Progenitor cell of endocrine pancreas (in vitro differentiated cells): ENCODE results near the gene ADARB2. TPM values are rescaled to one million over a fixed set of nuclear protein-coding genes. Genes with fewer than 3 reads are reported as not detected.

Experiments
- DNase-seq: peaks from one replicate; pipeline ENCODE4 v3.0.0; 2021; ENCODE audit warnings: low spot score; ENCODE audit not compliant: unreplicated experiment
- H3K27ac Mint-ChIP-seq: 2 replicates; pipeline ENCODE4 v1.8.0; 2021; ENCODE audit warnings: mild to moderate bottlenecking, moderate library complexity, mixed read lengths
- H3K27me3 Mint-ChIP-seq: 2 replicates; pipeline ENCODE4 v1.8.0; 2021; ENCODE audit warnings: mixed read lengths
- H3K36me3 Mint-ChIP-seq: 2 replicates; pipeline ENCODE4 v1.8.0; 2022; ENCODE audit warnings: mixed read lengths; ENCODE audit not compliant: insufficient read depth
- H3K4me1 Mint-ChIP-seq: 2 replicates; pipeline ENCODE4 v1.8.0; 2021; ENCODE audit warnings: low read depth, mixed read lengths
- H3K4me3 Mint-ChIP-seq: 2 replicates; pipeline ENCODE4 v1.8.0; 2021; ENCODE audit warnings: low read depth, mild to moderate bottlenecking, moderate library complexity, mixed read lengths
- H3K9me3 Mint-ChIP-seq: 2 replicates; pipeline ENCODE4 v1.8.0; 2021; ENCODE audit warnings: low read depth, mixed read lengths
- CTCF ChIP-seq: fragments of 200-600 bp; sonication (generic); IDR thresholded peaks from one replicate; pipeline ENCODE4 v1.5.0; 2021; ENCODE audit warnings: antibody characterized with exemption, mild to moderate bottlenecking; ENCODE audit not compliant: unreplicated experiment
- total RNA-seq: library from RNA; stranded (reverse); gene quantifications from 2 replicates; pipeline ENCODE4 v1.2.1, GENCODE V29; 2021

Gene ADARB2
- total RNA-seq, 1 donor from 2014 or later: 1.3 TPM

GRCh38 chr10:1661859-1662437, 75.4 kb downstream of the ADARB2 start:
- DNase-seq: no peak
- peaks cover 18% of the 10 kb centered on the region for H3K27me3 Mint-ChIP-seq
- peaks cover 1% of the 10 kb centered on the region for H3K4me1 Mint-ChIP-seq
- H3K36me3 Mint-ChIP-seq: peaks cover 1% of the 10 kb centered on the region
- peaks cover 9% of the 10 kb centered on the region for H3K9me3 Mint-ChIP-seq
- no peak overlapping the region for H3K27ac Mint-ChIP-seq
- H3K4me3 Mint-ChIP-seq: no peak overlapping the region
- TF ChIP-seq CTCF: no peak

GRCh38 chr10:1661416-1661815, 75.9 kb downstream of the ADARB2 start:
- H3K4me3 Mint-ChIP-seq: no peak overlapping the region
- H3K4me1 Mint-ChIP-seq: peaks cover 1% of the 10 kb centered on the region
- TF ChIP-seq CTCF: no peak
- peaks cover 9% of the 10 kb centered on the region for H3K9me3 Mint-ChIP-seq
- H3K27me3 Mint-ChIP-seq: peaks cover 18% of the 10 kb centered on the region
- H3K27ac Mint-ChIP-seq: no peak overlapping the region
- peaks cover 1% of the 10 kb centered on the region for H3K36me3 Mint-ChIP-seq
- DNase-seq: no peak

GRCh38 chr10:1660815-1661214, 76.5 kb downstream of the ADARB2 start:
- DNase-seq: no peak
- peaks cover 9% of the 10 kb centered on the region for H3K9me3 Mint-ChIP-seq
- peaks cover 1% of the 10 kb centered on the region for H3K36me3 Mint-ChIP-seq
- H3K4me1 Mint-ChIP-seq: peaks cover 5% of the 10 kb centered on the region
- H3K27ac Mint-ChIP-seq: peak overlapping the region; percentile 63
- no peak overlapping the region for H3K4me3 Mint-ChIP-seq
- TF ChIP-seq CTCF: no peak
- H3K27me3 Mint-ChIP-seq: peaks cover 18% of the 10 kb centered on the region

GRCh38 chr10:1660386-1660785, 76.9 kb downstream of the ADARB2 start:
- Mint-ChIP-seq H3K27ac (no peak overlapping the region), H3K4me1 (peaks cover 8% of the 10 kb centered on the region), H3K9me3 (peaks cover 9% of the 10 kb centered on the region), H3K36me3 (peaks cover 1% of the 10 kb centered on the region), H3K27me3 (peaks cover 18% of the 10 kb centered on the region), H3K4me3 (no peak overlapping the region)
- no peak for DNase-seq
- no peak for TF ChIP-seq CTCF

GRCh38 chr10:1659221-1659791, 78.0 kb downstream of the ADARB2 start:
- Mint-ChIP-seq H3K36me3 (peaks cover 1% of the 10 kb centered on the region), H3K4me1 (peaks cover 16% of the 10 kb centered on the region), H3K27ac (no peak overlapping the region), H3K27me3 (peaks cover 18% of the 10 kb centered on the region), H3K9me3 (peaks cover 9% of the 10 kb centered on the region), H3K4me3 (no peak overlapping the region)
- DNase-seq: no peak
- TF ChIP-seq CTCF: no peak
